IPS DF 4.7 (cell line): Measurements from ENCODE around the gene PXDN.

ENCODE experiments used
- DNase-seq: peaks from one replicate; pipeline ENCODE4 v3.0.0-alpha.2; 2013; ENCODE audit warnings: low spot score; ENCODE audit errors: extremely low read depth

PXDN gene

GRCh38 chr2:1585635-1586034 is 158.7 kb downstream of the PXDN start:
- no peak for DNase-seq

GRCh38 chr2:1584691-1585485 is 159.4 kb downstream of the PXDN start:
- no peak for DNase-seq

GRCh38 chr2:1584051-1584531 is 160.2 kb downstream of the PXDN start:
- DNase-seq = no peak

GRCh38 chr2:1582891-1583341 is 161.4 kb downstream of the PXDN start:
- no peak for DNase-seq

GRCh38 chr2:1581965-1582625 is 162.2 kb downstream of the PXDN start:
- DNase-seq = no peak
